T-helper 2 cell treated with Interferon-gamma antibody and Interleukin-4, amounts not matched to agents 5 μg/mL and 100 μg/mL, for 36 hours (primary cell): ENCODE data around the gene UPF1.
"Not testable (repeated sequence)": the region's sequence is repeated elsewhere in the genome, so short reads cannot be mapped to it uniquely, and the experiment has no call there.

Source experiments
- DNase-seq: peaks from one replicate; pipeline ENCODE4 v3.0.0; 2021; ENCODE audit warnings: low spot score
- H3K27ac Mint-ChIP-seq: one replicate; pipeline ENCODE4 v1.8.0; 2021; ENCODE audit warnings: mild to moderate bottlenecking, mixed read lengths
- H3K27me3 Mint-ChIP-seq: one replicate; pipeline ENCODE4 v1.8.0; 2021; ENCODE audit warnings: low read depth, mixed read lengths
- H3K36me3 Mint-ChIP-seq: one replicate; pipeline ENCODE4 v1.8.0; 2021; ENCODE audit warnings: low read depth, mixed read lengths
- H3K4me1 Mint-ChIP-seq: one replicate; pipeline ENCODE4 v1.8.0; 2021; ENCODE audit warnings: low read depth, mixed read lengths
- H3K4me3 Mint-ChIP-seq: one replicate; pipeline ENCODE4 v1.8.0; 2022; ENCODE audit warnings: mild to moderate bottlenecking, moderate library complexity, mixed read lengths
- H3K9me3 Mint-ChIP-seq: one replicate; pipeline ENCODE4 v1.8.0; 2021; ENCODE audit warnings: mixed read lengths

Gene UPF1

DNA sequence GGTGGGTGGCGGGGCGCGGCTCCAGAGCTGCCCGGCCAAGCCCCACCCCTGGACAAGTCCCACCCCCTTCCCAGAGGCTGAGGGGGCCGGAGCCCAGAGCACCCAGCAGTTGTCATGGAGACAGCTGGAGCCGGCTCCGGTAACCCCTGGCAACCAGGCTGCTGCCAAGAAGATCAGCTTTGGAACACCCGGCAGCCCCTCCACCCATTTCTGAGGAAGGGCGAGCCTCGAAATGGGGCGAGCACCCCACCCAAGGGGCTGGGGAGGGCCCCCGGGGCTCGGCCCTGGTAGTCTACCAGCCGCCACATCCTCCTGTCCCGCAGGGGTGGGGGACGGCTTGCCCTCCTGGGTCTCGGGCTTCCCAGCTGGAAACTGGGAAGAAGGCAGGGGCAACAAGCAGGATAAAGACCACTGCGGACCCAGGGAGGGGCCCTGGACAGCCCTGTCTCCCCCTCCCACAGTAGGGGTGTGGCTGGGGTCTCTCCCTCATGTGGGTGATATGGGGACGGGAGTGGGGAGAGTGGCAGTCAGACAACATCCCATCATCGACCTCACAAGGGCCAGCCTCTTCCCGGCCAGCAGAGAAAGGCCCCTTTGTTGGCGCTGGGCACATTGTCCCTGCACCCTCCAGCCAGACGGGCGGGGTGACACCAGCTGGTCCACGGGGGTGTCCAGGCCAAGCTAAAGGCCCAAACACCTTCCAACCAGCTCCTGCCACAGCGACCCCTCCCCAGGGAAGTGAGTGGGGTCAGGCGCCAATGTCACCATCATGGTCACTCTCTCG is 62.7 kb downstream of the UPF1 start:
- Mint-ChIP-seq H3K27ac (no peak overlapping the region), H3K4me1 (peaks cover 2% of the 10 kb centered on the region), H3K36me3 (no peaks in the 10 kb centered on the region), H3K27me3 (peaks cover 30% of the 10 kb centered on the region), H3K4me3 (no peak overlapping the region), H3K9me3 (no peaks in the 10 kb centered on the region)
- no peak for DNase-seq

DNA sequence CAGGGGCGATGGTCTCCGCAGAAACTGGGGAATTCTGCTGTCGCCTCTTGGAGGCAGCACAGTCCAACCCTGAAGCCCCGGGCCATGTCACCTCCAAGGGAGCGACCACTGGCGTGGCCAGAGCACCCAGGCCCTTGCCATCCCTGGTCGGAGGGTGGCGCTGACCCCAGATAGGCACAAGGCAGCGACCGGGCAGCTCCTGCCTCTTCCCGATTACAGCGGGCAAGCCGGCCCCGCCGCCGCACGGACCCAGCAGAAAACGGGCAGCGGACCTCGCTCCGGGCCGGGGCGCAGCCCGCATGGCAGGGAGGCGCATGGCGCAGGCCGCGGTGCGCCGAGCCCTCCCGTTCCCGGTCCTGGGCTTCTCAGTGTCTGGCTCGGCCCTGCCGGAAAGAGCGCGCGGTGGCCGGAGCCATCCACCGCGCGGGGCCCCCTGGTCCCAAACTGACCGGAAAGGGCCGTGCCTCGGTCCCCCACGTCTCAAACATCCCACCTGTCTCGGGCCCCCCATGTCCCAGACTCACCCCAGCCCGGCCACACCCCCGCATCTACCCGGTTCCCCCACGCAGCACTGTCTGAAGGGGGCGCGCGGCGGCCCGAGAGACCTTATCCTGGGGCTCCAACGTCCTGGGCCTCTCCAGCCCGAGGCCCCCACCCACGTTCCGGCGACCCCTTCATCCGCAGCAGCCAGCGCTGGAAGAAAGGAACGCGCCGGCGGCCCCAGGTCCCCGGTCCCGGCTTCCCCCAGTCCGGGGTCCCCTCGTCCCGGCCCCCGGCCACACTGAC is 63.5 kb downstream of the UPF1 start:
- H3K4me1 Mint-ChIP-seq = peaks cover 2% of the 10 kb centered on the region
- no peaks in the 10 kb centered on the region for H3K36me3 Mint-ChIP-seq
- no peak overlapping the region for H3K27ac Mint-ChIP-seq
- peaks cover 30% of the 10 kb centered on the region for H3K27me3 Mint-ChIP-seq
- H3K9me3 Mint-ChIP-seq = no peaks in the 10 kb centered on the region
- H3K4me3 Mint-ChIP-seq = no peak overlapping the region
- DNase-seq = no peak

DNA sequence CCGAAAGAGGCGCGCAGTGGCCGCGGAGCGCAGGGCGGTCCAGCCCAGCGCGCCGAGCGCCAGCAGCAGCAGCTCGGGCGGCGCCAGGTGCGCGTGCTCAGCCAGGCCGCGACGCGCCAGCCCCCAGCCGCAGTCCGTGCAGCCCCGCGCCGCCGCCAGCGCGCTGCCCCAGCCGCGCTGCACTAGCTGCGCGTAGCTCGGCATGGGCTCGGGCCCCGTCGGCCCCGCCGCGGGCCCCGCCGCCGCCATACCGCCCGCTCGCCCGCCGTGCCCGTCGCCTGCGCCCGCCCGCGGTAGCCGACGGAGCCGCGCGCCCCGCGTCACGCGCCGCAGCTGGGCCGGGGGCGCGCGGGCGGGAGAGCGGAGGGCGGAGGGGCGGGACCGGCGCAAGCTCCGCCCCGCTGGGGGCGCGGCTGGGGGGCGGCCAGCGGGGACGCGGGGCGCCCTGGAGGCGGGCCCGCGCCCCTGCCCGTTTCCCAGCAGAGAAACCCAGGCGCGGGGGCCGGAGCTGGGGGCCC is 64.1 kb downstream of the UPF1 start, which contains the start of gene CERS1:
Gene CERS1 (minus strand): TSS at position 335 of the 518 bp plus-strand sequence. CDS start 86 bp downstream, at position 249.
- H3K9me3 Mint-ChIP-seq = no peaks in the 10 kb centered on the region
- no peaks in the 10 kb centered on the region for H3K36me3 Mint-ChIP-seq
- H3K4me1 Mint-ChIP-seq = peaks cover 2% of the 10 kb centered on the region
- peaks cover 30% of the 10 kb centered on the region for H3K27me3 Mint-ChIP-seq
- no peak within 1 kb of the TSS for H3K27ac Mint-ChIP-seq
- peak within 1 kb of the TSS; percentile 68 for H3K4me3 Mint-ChIP-seq
- no peak for DNase-seq

DNA sequence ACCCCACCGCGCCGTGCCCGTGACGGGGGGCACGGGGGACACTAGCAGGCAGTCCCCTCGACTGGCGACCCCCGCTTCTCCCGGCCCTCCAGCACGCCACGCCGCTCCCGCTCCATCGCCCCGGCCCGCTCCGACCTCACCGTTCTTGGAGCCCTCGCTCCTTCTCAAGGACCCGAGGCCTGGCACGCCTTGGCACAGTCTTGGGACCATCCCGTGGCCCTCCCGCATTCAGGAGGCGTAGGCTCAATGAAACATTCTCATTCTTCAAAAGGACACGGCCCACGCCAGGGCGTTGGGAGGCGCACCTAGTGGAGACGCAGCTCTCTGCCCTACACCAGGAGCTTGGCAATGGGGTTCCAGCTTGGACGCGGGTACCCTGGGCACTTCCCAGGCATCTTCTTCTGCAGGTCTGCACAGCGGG is 64.7 kb downstream of the UPF1 start:
- no peak for DNase-seq
- no peaks in the 10 kb centered on the region for H3K9me3 Mint-ChIP-seq
- H3K36me3 Mint-ChIP-seq = no peaks in the 10 kb centered on the region
- peaks cover 30% of the 10 kb centered on the region for H3K27me3 Mint-ChIP-seq
- peak overlapping the region; percentile 68 for H3K4me3 Mint-ChIP-seq
- H3K27ac Mint-ChIP-seq = no peak overlapping the region
- H3K4me1 Mint-ChIP-seq = peaks cover 2% of the 10 kb centered on the region

DNA sequence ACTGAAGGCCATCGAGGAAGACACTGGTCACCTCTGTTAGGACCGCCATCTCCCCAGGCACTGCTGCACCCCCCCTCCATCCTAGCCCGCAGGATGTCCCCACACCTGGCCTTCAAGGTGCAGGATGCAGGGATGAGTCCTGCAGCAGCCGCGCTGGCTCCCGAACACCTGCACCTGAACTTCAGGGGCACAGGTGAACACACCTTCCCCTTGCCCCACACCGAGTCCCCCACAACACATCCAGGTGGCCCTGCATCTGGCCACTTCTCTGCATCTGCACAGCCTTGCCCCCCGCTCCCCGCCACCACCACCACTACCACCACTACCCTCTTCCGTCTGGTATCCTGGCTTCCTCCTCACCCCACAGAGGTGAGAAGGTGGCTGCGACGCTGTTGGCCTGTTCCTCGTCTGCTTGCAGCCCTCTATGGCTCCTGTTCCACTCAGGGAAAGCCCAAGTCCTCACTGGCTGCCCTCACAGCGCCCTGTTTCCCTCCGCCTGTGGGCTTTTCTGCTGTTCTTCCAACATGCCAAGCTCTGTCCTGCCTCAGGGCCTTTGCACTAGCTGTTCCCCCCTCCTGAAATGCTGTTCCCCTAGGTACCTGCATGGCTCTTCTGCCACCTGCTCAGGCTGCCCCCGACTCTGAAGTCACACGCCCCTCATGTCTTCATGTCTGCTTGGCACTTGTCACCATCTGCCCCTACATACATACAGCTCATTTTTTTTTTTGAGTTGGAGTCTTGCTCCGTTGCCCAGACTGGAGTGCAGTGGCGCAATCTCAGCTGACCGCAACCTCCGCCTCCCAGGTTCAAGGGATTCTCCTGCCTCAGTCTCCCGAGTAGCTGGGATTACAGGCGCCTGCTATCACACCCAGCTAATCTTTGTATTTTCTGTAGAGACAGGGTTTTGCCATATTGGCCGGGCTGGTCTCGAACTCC is 65.6 kb downstream of the UPF1 start:
- Mint-ChIP-seq H3K4me1 (peaks cover 2% of the 10 kb centered on the region), H3K27me3 (peaks cover 30% of the 10 kb centered on the region), H3K36me3 (peaks cover 2% of the 10 kb centered on the region), H3K4me3 (peak overlapping the region; percentile 39), H3K27ac (no peak overlapping the region), H3K9me3 (no peaks in the 10 kb centered on the region)
- no peak for DNase-seq

DNA sequence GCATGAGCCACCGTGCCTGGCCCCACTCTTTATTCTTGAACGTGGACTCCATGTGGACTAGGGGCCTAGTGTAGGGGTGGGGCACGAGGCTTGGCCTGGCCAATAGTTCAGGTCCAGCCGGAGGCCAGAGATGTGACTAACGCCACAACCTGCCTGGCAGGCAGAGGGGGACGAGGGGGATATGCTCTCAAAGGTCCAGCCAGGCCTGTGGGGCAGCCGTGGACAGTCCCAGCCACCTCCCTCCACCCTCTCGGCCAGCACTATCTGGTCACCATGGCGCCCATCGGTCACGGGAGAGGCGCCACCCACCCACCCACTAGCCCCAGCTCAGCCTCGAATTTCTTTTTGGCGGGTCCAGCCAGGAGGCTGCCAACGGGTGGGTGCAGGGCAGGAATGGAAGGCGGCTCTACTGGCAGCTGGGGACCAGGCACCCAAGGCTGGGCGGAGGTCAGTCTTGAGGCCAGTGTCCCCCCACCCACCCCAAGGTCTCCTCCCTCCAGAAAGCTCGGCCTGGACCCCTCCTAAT is 66.4 kb downstream of the UPF1 start:
- Mint-ChIP-seq H3K36me3 (peaks cover 2% of the 10 kb centered on the region), H3K4me3 (no peak overlapping the region)

DNA sequence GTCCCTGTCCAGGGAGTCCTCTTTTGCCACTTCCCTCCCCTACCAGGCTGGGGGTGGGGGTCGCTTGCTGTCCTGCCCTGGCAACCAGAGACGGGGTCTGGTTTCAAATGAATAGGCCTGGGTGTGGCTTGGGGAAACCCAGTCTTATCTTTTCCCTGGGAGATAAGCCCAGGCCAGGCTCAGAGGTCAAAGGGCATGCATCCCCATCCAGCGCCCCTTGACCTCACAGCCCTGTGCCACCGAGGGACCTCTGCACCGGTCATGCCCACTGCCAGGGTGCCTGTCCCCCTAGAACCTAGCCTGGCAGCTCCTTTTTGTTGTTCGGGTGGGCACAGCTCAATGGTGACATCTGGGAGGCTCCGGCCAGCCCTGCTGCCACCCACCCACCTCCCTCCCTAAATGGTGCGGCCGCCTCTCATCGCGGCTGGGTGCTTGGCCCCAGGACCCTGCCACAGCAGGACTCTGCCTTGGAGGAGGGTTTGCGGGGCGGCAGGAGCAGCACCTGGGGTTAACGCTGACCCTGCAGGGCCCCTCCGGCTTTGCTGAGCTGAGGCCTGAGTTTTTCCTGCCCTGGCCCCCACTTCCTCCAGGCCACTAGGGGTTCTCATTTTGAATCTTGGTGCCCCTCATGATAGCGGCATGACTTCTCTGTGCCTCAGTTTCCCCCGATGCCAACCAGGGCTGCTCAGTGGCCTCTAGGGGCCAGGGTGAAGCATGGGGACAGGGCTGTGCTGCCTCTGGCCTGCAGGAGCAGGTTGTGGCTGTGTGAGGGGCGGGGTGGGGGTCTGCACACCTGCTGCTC is 67.0 kb downstream of the UPF1 start:
- no peak for DNase-seq
- H3K36me3 Mint-ChIP-seq = peaks cover 2% of the 10 kb centered on the region
- no peaks in the 10 kb centered on the region for H3K9me3 Mint-ChIP-seq
- peaks cover 2% of the 10 kb centered on the region for H3K4me1 Mint-ChIP-seq
- no peak overlapping the region for H3K27ac Mint-ChIP-seq
- H3K27me3 Mint-ChIP-seq = peaks cover 24% of the 10 kb centered on the region
- H3K4me3 Mint-ChIP-seq = no peak overlapping the region

More for the DNA sequence above, 66.4 kb downstream of the UPF1 start:
- H3K9me3 Mint-ChIP-seq = no peaks in the 10 kb centered on the region
- peaks cover 2% of the 10 kb centered on the region for H3K4me1 Mint-ChIP-seq
- no peak overlapping the region for H3K27ac Mint-ChIP-seq
- peaks cover 29% of the 10 kb centered on the region for H3K27me3 Mint-ChIP-seq
- DNase-seq = no peak

DNA sequence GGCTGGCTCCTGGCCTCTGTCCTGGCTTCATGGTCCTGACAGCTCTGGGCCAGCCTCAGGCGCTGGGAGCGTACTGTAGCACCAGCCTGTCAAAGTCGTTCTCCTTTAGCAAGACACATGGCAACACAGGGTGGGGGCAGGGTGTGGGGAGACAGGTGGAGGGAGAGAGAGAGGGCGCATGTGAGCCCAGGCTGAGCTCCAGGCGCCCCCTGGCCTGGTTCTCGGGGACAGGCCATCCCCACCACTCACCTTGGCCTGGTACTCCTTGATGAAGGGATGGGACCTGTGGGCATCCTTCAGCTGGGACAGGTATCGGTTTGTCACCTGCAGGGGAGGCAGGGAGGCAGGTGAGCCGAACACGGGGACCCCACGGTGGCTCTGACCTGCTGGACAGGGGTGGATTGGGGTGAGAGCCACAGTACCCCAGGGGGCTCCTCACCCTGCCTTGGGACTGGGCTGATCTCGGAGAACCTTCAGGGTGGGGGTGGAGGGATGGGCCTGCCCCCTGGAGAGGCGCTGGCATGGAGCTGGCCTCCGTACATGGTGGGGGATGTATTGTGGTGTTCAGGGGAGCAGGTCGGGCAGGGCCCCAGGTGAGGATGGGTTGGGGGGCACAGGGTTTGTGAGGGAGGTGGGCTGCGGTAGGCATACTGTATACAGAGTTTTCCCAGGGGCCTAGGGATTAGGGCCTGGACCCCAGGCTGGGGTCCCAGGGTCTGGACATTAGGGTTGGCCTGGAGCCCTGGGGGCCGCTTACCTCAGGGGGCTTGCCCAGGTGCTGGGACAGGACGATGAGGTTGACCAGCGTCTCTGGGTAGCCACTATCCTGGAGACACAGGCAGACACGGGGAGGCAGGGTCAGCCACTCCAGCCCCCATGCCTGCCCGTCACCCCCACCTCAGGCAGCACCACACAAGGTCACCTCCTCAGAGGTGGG is 68.1 kb downstream of the UPF1 start:
- Mint-ChIP-seq H3K27ac (no peak overlapping the region), H3K36me3 (peaks cover 2% of the 10 kb centered on the region), H3K4me1 (peaks cover 2% of the 10 kb centered on the region)

DNA sequence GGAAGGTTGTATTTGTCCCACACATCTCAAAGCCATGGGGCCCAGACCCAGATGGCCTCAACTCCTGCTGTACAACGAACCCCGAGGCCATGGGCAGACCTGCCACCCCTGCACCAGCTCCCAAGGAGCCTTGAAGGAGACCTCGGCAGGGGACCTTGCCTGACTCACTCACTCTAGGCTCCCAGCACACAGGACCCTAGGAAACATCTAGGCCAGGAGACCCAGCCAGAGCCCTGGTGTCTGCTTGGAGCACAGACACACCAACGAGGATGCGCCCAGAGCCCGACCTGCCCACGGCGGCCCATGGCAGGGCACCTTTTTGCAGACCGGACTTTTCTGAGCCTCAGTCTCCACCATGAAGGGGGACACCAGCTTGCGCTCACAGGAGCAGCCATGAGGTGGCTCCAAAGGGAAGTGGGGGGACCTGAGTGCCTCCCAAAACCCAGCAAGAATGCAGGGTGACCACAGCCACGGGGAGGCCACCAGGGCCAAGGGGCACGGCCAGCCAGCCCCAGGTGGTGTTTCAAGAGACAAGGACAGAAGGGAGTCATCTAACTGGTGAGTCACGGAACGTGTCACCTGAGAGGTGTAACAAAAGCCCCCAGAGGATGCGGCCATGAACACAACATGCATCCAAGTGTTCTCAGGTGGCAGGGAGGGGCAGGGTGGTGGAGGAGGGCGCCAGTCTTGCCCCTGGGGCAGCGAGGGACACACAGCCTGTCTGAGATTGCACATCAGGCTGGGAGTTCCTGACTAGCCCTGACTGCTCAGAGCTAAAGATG is 69.1 kb downstream of the UPF1 start:
- no peak for DNase-seq
- Mint-ChIP-seq H3K36me3 (peaks cover 2% of the 10 kb centered on the region), H3K9me3 (no peaks in the 10 kb centered on the region), H3K4me1 (peaks cover 2% of the 10 kb centered on the region), H3K27me3 (peaks cover 15% of the 10 kb centered on the region), H3K4me3 (no peak overlapping the region), H3K27ac (no peak overlapping the region)

More for the DNA sequence above, 68.1 kb downstream of the UPF1 start:
- H3K4me3 Mint-ChIP-seq = no peak overlapping the region
- H3K27me3 Mint-ChIP-seq = peaks cover 18% of the 10 kb centered on the region
- no peaks in the 10 kb centered on the region for H3K9me3 Mint-ChIP-seq
- DNase-seq = no peak

DNA sequence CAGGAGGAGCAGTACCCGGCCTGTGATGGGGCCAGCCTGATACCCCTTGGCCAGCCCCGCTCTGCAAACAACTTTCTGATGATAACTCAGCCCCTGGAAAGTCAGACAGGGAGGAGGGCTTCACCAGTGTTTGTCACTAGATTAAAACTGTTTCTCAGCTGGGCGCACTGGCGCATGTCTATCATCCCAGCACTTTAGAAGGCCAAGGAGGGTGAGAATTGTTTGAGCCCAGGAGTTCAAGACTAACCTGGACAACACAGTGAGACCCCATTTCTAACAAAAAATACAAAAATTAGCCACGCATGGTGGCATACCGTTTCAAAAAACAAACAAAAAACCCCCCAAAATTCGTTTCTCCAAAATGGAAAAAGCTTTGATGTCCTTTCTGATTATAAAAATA is 69.7 kb downstream of the UPF1 start:
- DNase-seq = no peak
- Mint-ChIP-seq H3K4me3 (no peak overlapping the region), H3K27ac (no peak overlapping the region), H3K9me3 (no peaks in the 10 kb centered on the region), H3K27me3 (peaks cover 13% of the 10 kb centered on the region), H3K4me1 (peaks cover under 1% of the 10 kb centered on the region), H3K36me3 (peaks cover 6% of the 10 kb centered on the region)

DNA sequence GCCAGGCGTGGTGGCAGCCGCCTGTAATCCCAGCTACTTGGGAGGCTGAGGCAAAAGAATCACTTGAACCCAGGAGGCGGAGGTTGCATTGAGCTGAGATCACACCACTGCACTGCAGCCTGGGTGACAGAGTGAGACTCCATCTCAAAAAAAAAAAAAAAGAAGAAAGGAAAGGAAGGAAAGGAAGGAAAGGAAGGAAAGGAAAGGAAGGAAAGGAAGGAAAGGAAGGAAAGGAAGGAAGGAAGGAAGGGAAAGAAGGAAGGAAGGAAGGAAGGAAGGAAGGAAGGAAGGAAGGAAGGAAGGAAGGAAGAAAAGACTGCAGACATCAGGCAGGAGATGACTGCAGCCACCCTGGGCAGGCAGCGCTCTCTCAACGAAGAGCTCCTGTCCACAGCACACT is 70.8 kb downstream of the UPF1 start:
- not testable (repeated sequence) for H3K36me3 Mint-ChIP-seq, H3K9me3 Mint-ChIP-seq, H3K4me1 Mint-ChIP-seq, H3K27me3 Mint-ChIP-seq, H3K4me3 Mint-ChIP-seq, DNase-seq
- peak overlapping the region; percentile 12 for H3K27ac Mint-ChIP-seq
